SW 1271 (cell line): ENCODE measurements around the gene ADGRL1.
"Not testable (repeated sequence)": the region's sequence is repeated elsewhere in the genome, so short reads cannot be mapped to it uniquely, and the experiment has no call there.

Experiments used
- DNase-seq, 2 experiments: peaks; one replicate each; lab custom pipeline; 2025; lab: John Stamatoyannopoulos, UW

The ADGRL1 gene

DNA sequence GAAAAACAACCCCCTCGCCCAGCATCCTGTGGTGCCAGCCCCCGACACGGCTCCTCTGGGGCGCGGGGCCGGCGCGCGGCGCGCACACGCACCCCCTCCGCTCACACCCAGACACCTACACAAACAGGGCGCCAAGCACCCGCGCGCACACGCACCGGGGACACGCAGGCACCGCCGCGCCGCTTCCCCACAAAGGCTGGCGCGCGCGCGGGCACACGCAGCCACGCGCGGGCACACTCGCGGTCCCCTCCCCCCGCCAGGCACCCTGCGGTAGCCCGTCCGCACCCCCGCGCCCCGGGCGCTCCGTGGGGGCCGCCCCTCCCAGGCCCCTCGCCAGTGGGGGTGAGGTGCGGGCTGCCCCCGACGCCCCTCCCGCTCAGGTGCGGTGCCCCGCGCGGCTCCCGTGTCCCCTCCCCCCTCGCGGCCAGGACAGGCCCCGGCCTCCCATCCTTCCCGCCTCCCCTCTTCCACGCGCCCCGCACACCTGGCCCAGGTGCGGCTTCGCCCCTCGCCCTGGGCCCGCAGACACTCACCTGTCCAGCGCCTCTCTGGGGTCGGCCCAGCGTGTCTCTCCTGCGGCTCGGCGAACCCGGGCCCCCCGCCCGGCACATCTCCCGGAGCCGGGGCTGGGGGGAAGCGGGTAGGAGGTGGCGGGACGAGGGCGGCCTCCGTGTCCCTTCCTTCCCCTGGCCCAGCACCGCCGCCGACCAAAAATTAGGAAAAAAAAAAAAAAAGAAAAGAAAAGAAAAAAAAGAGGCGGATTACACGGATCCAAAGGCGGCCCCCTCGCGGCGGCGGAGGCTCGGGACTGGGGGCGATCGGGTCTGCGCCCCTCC, at the start of gene ADGRL1:
ADGRL1 (minus strand) TSS at position 718 of the 836 bp plus-strand sequence. CDS start 22,567 bp downstream, outside the sequence.
- not testable (repeated sequence) for DNase-seq

DNA sequence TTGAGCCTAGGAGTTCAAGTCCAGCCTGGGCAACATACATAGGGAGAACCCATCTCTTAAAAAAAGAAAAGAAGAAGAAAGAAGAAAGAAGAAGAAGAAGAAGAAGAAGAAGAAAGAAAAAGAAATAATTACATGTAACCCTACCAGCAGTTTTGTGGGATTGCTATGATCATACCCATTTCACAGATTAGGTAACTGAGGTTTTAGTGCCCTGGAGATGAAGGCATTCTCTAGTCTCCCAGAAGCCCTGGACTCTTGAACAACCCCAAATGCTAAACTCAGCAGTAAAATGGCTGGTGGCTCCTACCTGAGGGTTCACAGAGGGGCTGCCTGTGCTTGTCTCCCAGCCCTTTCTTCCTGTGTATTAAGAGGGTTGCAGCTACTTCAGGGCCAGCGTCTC, 49.3 kb upstream of the ADGRL1 start:
- not testable (repeated sequence) for DNase-seq

DNA sequence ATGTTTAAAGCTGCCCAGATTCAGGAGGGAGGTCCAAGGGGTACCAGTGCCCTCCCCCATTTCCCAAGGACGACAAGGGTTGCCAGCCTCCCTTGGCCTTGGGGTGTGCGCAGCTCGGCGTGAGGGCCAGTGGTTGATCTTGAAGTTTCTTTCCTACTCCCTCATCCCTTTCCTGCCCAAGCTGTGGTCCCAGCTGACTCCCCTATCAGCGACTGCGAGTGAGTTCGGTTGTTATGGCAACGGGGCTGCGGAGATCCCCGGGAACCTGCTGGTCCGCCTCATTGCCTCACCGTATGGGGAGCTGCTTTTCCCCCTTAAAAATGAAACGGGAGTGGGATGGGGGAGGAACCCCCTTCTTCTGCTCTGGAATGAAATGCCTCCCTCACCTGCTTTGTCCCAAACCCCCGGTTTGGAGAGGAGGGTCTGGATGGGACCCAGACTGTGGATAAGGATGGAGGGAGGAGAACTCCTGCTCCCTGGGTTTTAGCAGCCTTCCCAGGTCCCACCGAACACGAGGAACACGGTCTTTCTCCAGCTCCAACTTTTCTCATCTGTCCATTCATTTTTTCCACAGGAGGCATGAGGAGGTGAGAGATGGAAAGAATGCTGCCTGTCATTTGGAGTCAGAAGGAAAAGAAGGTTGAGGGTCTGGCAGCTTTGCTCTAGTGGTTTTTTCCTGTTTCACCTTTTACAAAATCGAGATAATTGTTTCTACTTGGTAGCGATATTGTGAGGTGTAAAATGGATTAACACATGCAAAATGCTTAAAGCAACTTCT, 48.0 kb upstream of the ADGRL1 start:
- not testable (repeated sequence) for DNase-seq

DNA sequence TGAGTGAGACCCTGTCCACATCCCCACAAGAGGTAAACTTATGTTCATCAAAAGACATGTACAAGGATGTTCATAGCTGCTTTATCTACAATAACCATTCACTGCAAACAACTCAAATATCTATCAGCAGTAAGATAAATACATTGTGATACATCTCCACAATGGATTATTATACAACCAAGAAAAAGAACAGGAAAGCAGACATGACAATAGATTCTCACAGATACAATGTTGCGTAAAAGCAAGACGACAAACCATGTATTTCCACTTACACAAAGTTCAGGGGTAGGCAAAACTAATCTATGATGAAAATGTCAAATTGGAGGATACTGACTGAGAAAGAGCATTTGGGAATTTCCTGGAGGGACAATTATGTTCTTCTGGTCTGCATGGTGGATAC, 46.2 kb upstream of the ADGRL1 start:
- DNase-seq: not testable (repeated sequence)

DNA sequence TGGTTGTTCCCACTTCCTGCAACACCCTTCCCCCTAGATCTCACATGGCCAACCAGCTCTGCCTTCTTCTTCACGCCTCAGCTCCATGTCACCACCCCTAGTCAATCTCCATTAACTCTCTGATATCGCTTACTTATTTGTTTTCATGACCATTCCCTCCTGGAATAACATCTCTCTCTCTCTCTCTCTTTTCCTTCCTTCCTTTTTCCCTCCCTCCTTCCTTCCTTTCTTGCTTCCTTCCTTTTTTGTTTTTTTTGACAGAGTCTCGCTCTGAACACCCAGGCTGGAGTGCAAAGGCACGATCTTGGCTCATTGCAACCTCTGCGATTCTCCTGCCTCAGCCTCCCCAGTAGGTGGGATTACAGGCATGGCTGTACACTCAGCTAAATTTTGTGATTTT, 44.9 kb upstream of the ADGRL1 start:
- no peak for DNase-seq

DNA sequence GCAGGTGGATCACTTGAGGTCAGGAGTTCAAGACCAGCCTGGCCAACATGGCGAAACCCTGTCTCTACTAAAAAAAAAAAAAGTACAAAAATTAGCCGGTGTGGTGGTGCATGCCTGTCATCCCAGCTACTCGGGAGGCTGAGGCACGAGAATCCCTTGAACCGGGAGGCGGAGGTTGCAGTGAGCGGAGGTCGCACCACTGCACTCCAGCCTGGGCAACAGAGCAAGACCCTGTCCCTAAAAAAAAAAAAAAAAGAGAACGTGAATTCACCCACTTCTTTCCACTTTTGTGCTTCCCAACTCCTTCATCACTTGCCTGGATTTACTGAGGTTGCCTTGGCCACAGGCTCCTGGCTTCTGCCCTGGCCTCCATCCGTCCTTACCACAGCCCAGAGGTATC, 44.3 kb upstream of the ADGRL1 start:
- DNase-seq: not testable (repeated sequence)

DNA sequence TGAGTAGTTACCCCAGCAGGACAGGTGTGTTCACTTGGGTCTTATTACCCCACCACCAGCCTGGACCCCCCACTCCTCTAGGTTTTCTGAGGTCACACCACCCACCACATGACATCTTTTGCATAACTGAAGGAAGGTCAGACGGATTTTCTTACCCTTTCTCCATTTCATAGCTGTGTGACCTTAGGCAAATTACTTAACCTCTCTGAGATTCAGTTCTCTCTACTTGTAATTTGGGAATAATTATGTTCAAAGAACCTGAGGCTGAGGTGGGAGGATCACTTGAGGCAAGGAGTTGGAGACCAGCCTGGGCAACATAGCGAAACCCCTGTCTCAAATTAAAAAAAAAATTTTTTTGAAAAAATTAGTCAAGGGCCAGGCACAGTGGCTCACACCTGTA, 43.9 kb upstream of the ADGRL1 start:
- DNase-seq: not testable (repeated sequence)

DNA sequence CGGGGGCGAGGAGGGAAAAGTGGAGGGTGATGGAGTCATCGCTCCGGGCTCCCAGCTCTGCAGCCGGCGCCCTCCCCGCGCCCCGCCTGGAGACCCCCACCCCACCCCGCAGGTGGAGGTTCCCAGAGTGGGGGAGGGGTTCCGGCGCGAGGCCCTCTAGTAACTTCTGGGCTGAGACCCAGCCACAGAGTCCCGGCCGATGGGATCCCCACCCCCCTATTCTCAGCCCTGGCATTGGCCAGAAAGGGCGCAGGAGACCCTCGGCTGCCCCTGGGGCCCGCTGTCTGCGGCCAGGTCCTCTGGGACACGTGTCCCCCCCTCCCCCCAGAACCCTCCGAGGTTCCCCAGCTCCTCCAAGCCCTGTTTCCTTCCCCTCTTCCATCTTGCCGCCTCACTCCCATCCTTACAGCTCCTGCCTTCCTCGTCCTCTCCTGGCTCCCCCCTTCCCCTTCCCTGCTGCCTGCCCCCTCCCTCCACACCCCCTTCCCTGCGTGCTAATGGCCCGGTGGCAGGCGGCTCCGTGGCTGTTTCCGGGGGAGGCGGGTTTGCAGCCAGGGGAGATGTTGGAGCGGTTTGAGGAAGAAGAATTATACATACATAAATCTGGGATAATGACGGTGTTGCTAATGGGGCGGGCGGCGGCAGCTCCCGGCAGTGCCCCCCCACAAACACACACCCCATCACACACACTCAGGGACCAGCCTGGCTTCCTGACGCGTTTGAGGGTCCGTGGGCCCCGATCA, 43.2 kb upstream of the ADGRL1 start:
- not testable (repeated sequence) for DNase-seq

DNA sequence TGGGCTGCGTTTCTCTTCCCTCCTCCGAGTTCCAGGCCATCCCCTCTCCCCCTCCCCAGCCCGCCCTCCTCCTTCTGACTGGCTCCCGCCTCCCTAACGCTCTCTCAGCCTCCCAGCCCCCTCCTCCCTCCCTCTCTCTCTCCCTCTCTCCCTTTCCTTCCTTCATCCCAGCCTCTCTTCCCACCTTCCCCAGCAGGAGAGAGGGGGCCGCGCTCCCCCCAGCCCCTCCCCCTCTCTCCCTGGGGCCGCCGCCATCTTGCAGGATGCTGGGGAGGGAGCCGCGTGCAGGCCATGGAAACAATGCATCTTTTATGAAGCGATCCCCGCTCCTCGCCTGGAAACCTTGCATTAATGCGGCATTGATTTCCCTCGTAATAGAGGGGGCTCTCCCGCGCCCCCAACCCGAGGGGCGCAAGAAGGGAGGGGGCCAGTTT, 42.6 kb upstream of the ADGRL1 start:
- DNase-seq: no peak

DNA sequence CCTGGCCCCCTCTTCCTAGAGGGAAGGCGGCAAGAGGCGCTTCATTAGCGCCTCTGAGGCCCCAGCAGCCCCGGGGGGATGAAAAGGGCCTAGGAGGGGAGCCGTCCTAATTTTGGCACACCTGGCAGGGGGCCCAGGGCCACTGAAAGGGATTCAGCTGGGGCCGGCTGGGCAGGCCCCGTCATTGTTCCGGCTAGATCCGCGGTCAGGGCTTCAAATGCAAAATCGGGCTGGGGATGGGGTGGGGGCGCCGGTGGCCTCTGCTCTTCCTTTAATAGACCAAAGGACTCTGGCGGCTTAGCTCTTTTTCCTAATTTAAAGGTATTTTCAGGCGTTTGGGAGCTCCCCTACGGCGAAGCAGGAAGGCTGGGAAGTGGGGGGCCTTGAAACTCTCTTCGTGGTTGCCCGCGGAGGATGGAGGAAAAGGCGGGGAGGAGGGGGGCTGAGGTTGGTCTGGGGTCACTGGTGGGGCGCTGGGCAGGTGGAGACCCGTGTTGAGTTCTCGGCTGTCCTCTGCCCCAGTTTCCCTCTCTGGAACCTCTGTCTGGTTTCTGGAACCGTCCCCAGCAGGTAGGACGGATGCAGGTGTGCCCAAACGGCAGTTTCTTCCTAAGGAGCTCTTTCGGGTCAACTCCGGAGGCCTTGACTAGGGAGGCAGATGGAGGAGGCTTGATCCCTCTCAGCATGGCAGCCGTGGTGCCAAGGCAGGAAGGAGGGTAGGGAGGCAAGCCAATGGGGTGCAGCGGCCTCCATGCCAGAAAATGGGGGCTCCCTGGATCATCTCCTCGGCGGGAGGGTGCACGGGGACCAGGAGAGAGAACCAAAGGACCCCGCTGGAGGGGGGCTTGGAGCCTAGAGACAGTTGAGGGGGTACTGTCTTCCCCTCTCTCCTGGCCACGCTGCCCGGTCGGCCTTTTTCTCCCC, 41.8 kb upstream of the ADGRL1 start:
- DNase-seq: not testable (repeated sequence)

DNA sequence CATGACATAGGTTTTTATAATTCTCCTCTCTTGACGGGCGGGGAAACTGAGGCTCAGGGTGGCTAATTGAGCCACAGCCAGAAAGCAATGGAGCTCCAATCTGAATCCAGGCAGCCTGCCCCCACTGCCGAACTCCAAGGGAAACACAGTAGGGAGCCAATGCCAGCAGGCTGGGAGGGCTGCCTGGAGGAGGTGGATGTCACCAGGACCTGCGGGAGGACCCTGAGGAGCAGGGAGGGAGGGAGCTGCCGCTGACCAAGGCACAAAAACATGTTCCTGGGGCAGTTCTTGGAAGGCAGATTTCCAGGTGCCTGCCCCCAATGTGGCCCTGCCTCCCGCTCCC, 41.2 kb upstream of the ADGRL1 start:
- not testable (repeated sequence) for DNase-seq

DNA sequence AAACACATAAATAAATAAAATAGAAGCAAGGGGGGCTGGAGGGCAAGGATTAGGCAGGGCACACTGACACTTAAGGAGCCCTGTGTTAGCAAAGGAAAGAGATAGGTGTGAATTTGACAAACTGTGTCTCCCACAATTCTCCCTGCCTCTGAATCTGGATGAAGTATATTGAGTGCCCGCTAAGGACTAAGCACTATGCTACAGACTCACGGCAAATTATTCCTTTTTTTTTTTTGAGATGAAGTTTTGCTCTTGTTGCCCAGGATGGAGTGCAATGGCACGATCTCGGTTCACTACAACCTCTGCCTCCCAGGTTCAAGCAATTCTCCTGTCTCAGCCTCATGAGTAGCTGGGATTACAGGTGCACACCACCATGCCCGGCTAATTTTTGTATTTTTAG, 38.4 kb upstream of the ADGRL1 start:
- not testable (repeated sequence) for DNase-seq

DNA sequence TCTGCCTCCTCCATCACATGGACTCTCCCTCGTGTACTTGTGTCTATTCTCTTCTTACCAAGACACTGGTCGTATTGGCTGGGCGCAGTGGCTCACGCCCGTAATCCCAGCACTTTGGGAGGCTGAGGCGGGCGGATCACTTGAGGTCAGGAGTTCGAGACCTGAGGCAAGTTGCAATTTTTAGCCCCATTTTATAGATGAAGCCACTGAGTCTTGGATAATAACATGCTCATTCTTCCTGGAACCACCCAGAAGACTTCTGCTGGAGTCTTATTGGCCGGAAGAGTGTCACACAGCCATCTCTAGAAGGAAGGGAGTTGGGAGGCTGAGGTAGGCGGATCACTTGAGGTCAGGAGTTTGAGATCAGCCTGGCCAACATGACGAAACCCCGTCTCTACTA, 37.7 kb upstream of the ADGRL1 start:
- DNase-seq: not testable (repeated sequence)

DNA sequence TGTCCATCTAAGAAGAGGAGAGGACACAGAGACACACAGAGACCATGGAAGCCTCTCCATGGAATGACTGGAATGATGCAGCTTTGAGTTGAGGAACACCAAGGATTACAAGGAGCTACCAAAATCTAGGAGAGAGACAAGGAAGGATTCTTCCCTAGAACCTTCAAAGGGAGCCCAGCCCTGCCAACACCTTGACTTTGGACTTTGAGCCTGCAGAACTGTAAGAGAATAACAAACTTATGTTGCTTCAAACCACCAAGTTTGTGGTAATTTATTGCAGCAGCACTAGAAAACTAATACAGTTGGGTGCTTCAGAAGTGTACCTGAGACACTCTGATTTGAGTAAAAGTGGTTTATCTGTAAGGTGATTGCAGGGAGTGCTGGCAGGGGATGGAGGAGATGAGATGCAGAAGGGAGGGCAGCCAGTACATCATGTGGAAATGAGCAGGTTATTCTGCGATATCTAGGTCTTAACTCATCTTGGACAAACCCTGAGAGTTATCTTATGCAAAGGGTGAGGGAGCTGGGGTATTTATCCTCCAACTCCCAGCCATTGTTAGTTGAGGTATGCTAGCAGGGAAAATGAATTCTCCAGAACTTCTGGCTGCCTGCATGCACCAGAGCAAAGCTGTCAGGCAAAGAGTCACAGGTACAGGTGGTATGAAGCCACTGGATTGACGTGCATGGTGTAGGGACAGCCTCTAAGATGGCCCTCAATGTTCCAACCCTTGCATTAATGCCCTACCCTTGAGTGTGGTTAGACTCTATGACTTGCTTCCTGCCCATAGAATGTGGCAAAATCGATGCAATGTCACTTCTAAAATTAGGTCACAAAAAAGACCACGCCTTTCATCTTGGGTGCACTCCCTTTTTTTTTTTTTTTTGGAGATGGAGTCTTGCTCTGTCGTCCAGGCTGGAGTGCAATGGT, 31.3 kb upstream of the ADGRL1 start:
- no peak for DNase-seq

DNA sequence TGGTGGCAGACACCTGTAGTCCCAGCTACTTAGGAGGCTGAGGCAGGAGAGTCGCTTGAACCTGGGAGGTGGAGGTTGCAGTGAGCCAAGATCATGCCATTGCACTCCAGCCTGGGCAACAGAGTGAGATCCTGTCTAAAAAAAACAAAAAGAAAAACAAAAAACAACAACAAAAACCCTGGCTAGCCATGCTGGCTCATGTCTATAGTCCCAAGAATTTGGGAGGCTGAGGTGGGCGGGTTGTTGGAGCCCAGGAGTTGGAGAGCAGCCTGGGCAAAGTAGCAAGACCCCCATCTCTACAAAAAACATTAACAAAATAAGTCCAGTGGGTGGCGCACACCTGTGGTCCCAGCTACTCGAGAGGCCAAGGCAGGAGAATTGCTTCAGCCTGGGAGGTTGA, 27.0 kb upstream of the ADGRL1 start:
- not testable (repeated sequence) for DNase-seq

DNA sequence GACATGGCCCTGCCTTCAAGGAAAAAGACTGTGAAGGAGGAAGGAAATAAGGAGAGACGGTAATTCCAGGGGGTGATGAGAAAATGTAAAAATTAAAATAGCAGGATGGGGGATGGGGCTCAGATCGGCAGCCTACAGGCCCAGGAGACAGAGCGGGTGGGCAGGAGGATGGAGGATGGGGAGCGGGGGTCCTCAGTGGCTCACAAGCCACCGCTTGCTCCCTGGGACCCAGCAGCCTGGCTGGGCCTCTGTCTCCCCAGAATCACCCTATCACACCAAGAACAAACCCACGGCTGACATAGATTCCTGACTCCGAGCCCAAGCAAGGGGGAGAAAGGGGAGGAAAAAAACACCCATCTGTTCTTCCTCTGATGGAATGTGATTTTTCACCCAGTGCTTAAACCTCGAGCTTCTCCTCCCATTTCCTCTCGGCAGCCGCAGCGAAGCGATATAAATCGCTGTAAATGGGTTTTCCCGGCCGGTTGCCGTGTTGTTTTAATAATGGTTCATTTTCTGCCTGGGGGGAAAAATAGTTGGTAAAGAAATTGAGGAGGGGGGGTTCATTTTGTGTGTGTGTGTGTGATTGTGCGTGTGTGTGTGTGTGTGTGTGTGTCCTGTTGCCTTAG, 22.6 kb upstream of the ADGRL1 start:
- DNase-seq: not testable (repeated sequence)

DNA sequence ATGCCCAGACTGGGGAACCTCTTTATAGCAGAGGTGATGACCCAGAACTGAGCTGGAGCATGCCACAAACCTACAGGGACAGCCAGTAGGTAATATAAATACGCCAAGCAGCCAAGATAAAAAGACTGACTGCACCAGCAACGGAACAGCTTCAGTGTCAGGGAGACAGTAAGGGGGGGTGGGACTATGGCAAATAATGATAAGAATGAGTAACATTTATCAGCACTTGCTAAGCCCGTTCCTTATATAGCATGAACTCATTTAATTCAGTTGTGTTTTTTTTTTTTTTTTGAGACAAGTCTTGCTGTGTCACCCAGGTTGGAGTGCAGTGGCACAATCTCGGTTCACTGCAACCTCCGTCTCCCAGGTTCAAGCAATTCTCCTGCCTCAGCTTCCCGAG, 20.5 kb upstream of the ADGRL1 start:
- DNase-seq: not testable (repeated sequence)

DNA sequence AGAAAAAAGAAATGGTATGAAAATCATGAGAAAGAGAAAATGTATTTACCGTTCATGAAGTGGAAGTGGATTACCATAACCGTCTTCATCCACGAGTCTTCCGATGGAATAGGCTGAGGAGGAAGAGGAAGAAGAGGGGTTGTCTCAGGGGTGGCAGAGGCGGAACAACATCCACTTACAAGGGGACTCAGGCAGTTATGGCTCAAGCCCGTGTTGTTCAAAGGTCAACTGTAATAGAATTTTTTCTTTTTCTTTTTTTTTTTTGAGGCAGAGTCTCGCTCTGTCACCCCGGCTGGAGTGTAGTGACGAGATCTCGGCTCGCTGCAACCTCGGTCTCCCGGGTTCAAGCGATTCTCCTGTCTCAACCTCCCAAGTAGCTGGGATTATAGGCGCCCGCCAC, 16.9 kb upstream of the ADGRL1 start:
- no peak for DNase-seq

DNA sequence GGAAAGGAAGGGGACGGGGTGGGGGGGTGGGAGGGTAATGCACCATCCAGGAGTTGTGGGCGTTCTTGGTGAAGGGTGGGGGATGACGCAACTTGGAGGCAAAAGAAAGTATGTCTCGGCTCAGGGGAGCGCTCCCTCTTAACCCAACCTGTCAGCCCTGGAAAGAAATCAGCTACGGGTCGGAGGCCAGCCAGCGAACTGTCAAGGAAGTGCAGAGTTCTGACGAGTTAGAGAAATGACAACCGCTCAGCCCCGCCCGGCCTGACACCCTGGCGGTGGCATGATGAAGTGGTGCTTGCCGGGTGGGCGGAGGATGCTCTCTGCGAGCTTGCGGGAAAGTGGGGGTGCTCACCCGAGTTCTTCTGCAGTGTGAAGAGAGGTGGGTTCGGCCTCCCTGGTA, 15.4 kb upstream of the ADGRL1 start:
- not testable (repeated sequence) for DNase-seq
